ENCODE measurements around the gene FAM120B. TPM values are rescaled to one million over a fixed set of nuclear protein-coding genes. Genes with fewer than 3 reads are reported as not detected.

FAM120B gene
- total RNA-seq, 5 donors from 2014 or later (not counting 1 experiment from before 2014, with no cell fraction given), result 34.1 to 39.8 (median 38.0) TPM

DNA sequence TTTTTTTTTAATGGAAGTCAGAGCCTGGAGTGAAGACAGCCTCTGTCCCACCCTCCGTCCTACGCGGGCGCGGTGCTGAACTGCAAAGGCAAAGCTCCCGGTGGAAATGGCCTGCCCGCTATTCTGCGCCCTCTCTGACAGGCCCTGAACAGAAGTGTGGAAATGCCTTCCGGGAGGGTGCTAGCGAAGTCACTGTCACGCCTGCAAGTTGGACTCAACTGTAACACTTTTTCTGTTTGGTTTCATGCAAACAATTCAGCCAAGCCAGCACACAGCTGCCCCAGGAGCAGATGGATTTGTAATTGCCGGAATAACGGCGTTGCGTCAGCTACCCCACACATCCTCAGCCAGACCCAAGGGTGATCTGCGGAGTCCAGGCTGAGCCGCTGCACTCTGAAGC lies 138.9 kb downstream of the FAM120B start:
- Histone ChIP-seq H3K27ac (ENCODE audit: low read length) (no peak overlapping the region), H3K9me3 (no peaks in the 10 kb centered on the region), H3K36me3 (ENCODE audit: control insufficient read depth in 2 of 2, extremely low read depth in 1 of 2, insufficient read depth in 1 of 2, low read length in 1 of 2) (no peaks in the 10 kb centered on the region), H3K4me3 (ENCODE audit: control insufficient read depth in 1 of 2, extremely low read depth in 1 of 2, low read length in 1 of 2) (no peak overlapping the region), H3K27me3 (replicated peaks in 1 of 2; ENCODE audit: control insufficient read depth in 2 of 2, extremely low read depth in 1 of 2, insufficient read depth in 2 of 2, low read length in 1 of 2) (peaks cover 0 to 18% of the 10 kb centered on the region in 2 experiments), H3K4me1 (ENCODE audit: control insufficient read depth in 1 of 2, extremely low read depth in 1 of 2, insufficient read depth in 2 of 2, low read length in 2 of 2) (peaks cover 0 to 16% of the 10 kb centered on the region in 2 experiments)
- Mint-ChIP-seq H3K27me3 (peaks cover 0 to 8% of the 10 kb centered on the region in 2 donors), H3K27ac (no peak overlapping the region), H3K4me3 (no peak overlapping the region), H3K36me3 (no peaks in the 10 kb centered on the region), H3K9me3 (no peaks in the 10 kb centered on the region), H3K4me1 (no peaks in the 10 kb centered on the region)
- CTCF ChIA-PET, result no interaction called here
- POLR2A ChIA-PET, result no interaction called here
- no peak for ATAC-seq (replicated peaks in 1 of 4)
- WGBS (ENCODE audit: insufficient coverage), result 94% methylated on average over 17 of the region's 17 CpGs
- DNase-seq, result no peak

DNA sequence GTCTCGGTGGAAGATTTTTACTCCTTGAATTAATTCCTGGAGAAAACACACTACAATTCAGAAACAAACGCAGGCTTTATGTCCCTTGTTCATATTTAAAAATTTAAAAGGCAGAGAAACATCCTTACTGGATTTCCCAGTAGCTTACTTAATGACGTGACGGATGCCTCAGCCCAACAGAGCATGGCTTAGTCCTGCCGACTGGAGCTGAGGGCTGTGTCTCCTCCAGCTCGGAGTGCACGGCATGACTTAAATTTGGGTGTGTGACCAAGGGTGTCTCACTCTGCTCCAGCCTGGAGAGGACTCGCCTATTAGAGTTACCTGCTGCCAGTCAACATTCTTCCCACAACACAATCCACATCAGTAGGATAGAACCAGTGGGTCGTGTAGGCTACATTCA lies 139.4 kb downstream of the FAM120B start:
- Mint-ChIP-seq H3K36me3 (no peaks in the 10 kb centered on the region), H3K4me1 (no peaks in the 10 kb centered on the region), H3K27ac (no peak overlapping the region), H3K27me3 (peaks cover 0 to 6% of the 10 kb centered on the region in 2 donors), H3K4me3 (no peak overlapping the region), H3K9me3 (no peaks in the 10 kb centered on the region)
- WGBS (ENCODE audit: insufficient coverage), result 80% methylated on average over 3 of the region's 9 CpGs
- no peaks in the 10 kb centered on the region for H3K36me3 ChIP-seq (ENCODE audit: control insufficient read depth in 2 of 2, extremely low read depth in 1 of 2, insufficient read depth in 1 of 2, low read length in 1 of 2)
- H3K4me3 ChIP-seq (ENCODE audit: control insufficient read depth in 1 of 2, extremely low read depth in 1 of 2, low read length in 1 of 2), result no peak overlapping the region
- ChIA-PET CTCF (no interaction called here), POLR2A (no interaction called here)
- ATAC-seq (replicated peaks in 1 of 4), result no peak
- no peak overlapping the region for H3K27ac ChIP-seq (ENCODE audit: low read length)
- H3K9me3 ChIP-seq, result no peaks in the 10 kb centered on the region
- H3K4me1 ChIP-seq (ENCODE audit: control insufficient read depth in 1 of 2, extremely low read depth in 1 of 2, insufficient read depth in 2 of 2, low read length in 2 of 2), result peaks cover 0 to 16% of the 10 kb centered on the region in 2 experiments
- H3K27me3 ChIP-seq (replicated peaks in 1 of 2; ENCODE audit: control insufficient read depth in 2 of 2, extremely low read depth in 1 of 2, insufficient read depth in 2 of 2, low read length in 1 of 2), result peaks cover 0 to 18% of the 10 kb centered on the region in 2 experiments
- no peak for DNase-seq

- ChIA-PET CTCF (no interaction called here), POLR2A (no interaction called here)
- peaks cover 0 to 18% of the 10 kb centered on the region in 2 experiments for H3K27me3 ChIP-seq (replicated peaks in 1 of 2; ENCODE audit: control insufficient read depth in 2 of 2, extremely low read depth in 1 of 2, insufficient read depth in 2 of 2, low read length in 1 of 2)
- no peaks in the 10 kb centered on the region for H3K36me3 Mint-ChIP-seq
- H3K4me1 ChIP-seq (ENCODE audit: control insufficient read depth in 1 of 2, extremely low read depth in 1 of 2, insufficient read depth in 2 of 2, low read length in 2 of 2), result peaks cover 0 to 16% of the 10 kb centered on the region in 2 experiments
- no peak overlapping the region for H3K4me3 Mint-ChIP-seq
- DNase-seq (no peak), ATAC-seq (replicated peaks in 1 of 4) (no peak)
- no peaks in the 10 kb centered on the region for H3K9me3 Mint-ChIP-seq
- no peak overlapping the region for H3K4me3 ChIP-seq (ENCODE audit: control insufficient read depth in 1 of 2, extremely low read depth in 1 of 2, low read length in 1 of 2)
- no peak overlapping the region for H3K27ac Mint-ChIP-seq
- no peaks in the 10 kb centered on the region for H3K36me3 ChIP-seq (ENCODE audit: control insufficient read depth in 2 of 2, extremely low read depth in 1 of 2, insufficient read depth in 1 of 2, low read length in 1 of 2)
- no peak overlapping the region for H3K27ac ChIP-seq (ENCODE audit: low read length)
- no peaks in the 10 kb centered on the region for H3K9me3 ChIP-seq
- WGBS (ENCODE audit: insufficient coverage), result 87% methylated on average over 15 of the region's 15 CpGs
- peaks cover 0 to 6% of the 10 kb centered on the region in 2 donors for H3K27me3 Mint-ChIP-seq
- H3K4me1 Mint-ChIP-seq, result no peaks in the 10 kb centered on the region
Measured at GRCh38 chr6:170446841-170447560, 140.4 kb downstream of the FAM120B start.

DNA sequence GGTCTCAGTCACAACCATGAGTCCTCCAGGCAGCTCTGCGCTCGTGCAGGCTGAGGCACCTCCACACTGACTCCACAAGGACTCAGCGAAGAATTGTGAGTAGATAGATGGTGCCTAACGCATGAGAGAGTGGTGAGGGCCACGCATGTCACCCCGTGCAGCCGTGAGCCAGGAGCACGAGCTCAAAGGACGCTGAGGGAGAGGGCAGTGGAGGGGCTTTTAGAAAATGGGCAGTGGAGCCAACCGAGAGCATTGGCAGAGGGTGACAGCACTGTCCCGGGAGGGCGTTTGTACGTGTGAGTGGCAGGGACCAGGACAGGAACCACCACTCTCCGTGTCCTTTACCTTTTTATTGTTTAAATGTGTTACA lies 141.0 kb downstream of the FAM120B start:
- Mint-ChIP-seq H3K4me3 (no peak overlapping the region), H3K36me3 (no peaks in the 10 kb centered on the region), H3K27me3 (peaks cover 0 to 6% of the 10 kb centered on the region in 2 donors), H3K9me3 (no peaks in the 10 kb centered on the region), H3K27ac (no peak overlapping the region), H3K4me1 (no peaks in the 10 kb centered on the region)
- no peaks in the 10 kb centered on the region for H3K9me3 ChIP-seq
- no peak overlapping the region for H3K4me3 ChIP-seq (ENCODE audit: control insufficient read depth in 1 of 2, extremely low read depth in 1 of 2, low read length in 1 of 2)
- H3K27me3 ChIP-seq (replicated peaks in 1 of 2; ENCODE audit: control insufficient read depth in 2 of 2, extremely low read depth in 1 of 2, insufficient read depth in 2 of 2, low read length in 1 of 2), result peaks cover 0 to 18% of the 10 kb centered on the region in 2 experiments
- H3K27ac ChIP-seq (ENCODE audit: low read length), result no peak overlapping the region
- 75% methylated on average over 10 of the region's 14 CpGs for WGBS (ENCODE audit: insufficient coverage)
- H3K4me1 ChIP-seq (ENCODE audit: control insufficient read depth in 1 of 2, extremely low read depth in 1 of 2, insufficient read depth in 2 of 2, low read length in 2 of 2), result peaks cover 0 to 16% of the 10 kb centered on the region in 2 experiments
- no peak for DNase-seq
- H3K36me3 ChIP-seq (ENCODE audit: control insufficient read depth in 2 of 2, extremely low read depth in 1 of 2, insufficient read depth in 1 of 2, low read length in 1 of 2), result no peaks in the 10 kb centered on the region
- no peak for ATAC-seq (replicated peaks in 1 of 4)
- CTCF ChIA-PET, result no interaction called here
- POLR2A ChIA-PET, result no interaction called here

DNA sequence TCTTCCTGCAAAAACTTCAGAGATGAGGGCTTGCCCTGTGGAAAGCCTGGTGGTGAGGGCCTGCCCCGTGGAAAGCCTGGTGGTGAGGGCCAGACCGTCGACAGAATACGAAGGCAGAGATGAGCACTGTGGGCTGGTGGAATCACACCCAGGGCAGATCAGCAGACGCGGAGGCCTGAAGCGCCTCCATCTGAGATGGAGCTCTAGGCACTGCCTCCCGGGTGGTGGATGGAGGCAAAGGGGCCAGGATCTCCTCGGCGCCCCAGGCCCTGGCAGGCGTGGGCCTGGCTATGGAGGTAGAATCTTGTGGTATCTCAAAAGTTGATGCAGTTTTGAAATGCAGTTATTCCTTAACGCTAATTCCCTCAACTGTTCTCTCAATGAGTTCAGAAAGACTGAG lies 141.8 kb downstream of the FAM120B start:
- no peak overlapping the region for H3K4me3 Mint-ChIP-seq
- peaks cover 0 to 6% of the 10 kb centered on the region in 2 donors for H3K27me3 Mint-ChIP-seq
- H3K4me1 ChIP-seq (ENCODE audit: control insufficient read depth in 1 of 2, extremely low read depth in 1 of 2, insufficient read depth in 2 of 2, low read length in 2 of 2), result peaks cover 0 to 12% of the 10 kb centered on the region in 2 experiments
- ChIA-PET CTCF (no interaction called here), POLR2A (no interaction called here)
- H3K4me1 Mint-ChIP-seq, result no peaks in the 10 kb centered on the region
- no peaks in the 10 kb centered on the region for H3K36me3 ChIP-seq (ENCODE audit: control insufficient read depth in 2 of 2, extremely low read depth in 1 of 2, insufficient read depth in 1 of 2, low read length in 1 of 2)
- no peaks in the 10 kb centered on the region for H3K9me3 Mint-ChIP-seq
- WGBS (ENCODE audit: insufficient coverage), result 88% methylated on average over 7 of the region's 12 CpGs
- no peaks in the 10 kb centered on the region for H3K9me3 ChIP-seq
- H3K36me3 Mint-ChIP-seq, result no peaks in the 10 kb centered on the region
- ATAC-seq (replicated peaks in 1 of 4) (no peak), DNase-seq (no peak)
- no peak overlapping the region for H3K4me3 ChIP-seq (ENCODE audit: control insufficient read depth in 1 of 2, extremely low read depth in 1 of 2, low read length in 1 of 2)
- H3K27me3 ChIP-seq (replicated peaks in 1 of 2; ENCODE audit: control insufficient read depth in 2 of 2, extremely low read depth in 1 of 2, insufficient read depth in 2 of 2, low read length in 1 of 2), result peaks cover 0 to 18% of the 10 kb centered on the region in 2 experiments
- no peak overlapping the region for H3K27ac ChIP-seq (ENCODE audit: low read length)
- no peak overlapping the region for H3K27ac Mint-ChIP-seq

- no peaks in the 10 kb centered on the region for H3K9me3 Mint-ChIP-seq
- H3K36me3 Mint-ChIP-seq, result no peaks in the 10 kb centered on the region
- no peak overlapping the region for H3K4me3 ChIP-seq (ENCODE audit: control insufficient read depth in 1 of 2, extremely low read depth in 1 of 2, low read length in 1 of 2)
- H3K9me3 ChIP-seq, result no peaks in the 10 kb centered on the region
- WGBS (ENCODE audit: insufficient coverage), result 78% methylated on average over 15 of the region's 20 CpGs
- peaks cover 0 to 15% of the 10 kb centered on the region in 2 experiments for H3K27me3 ChIP-seq (replicated peaks in 1 of 2; ENCODE audit: control insufficient read depth in 2 of 2, extremely low read depth in 1 of 2, insufficient read depth in 2 of 2, low read length in 1 of 2)
- CTCF ChIA-PET, result no interaction called here
- no peak overlapping the region for H3K27ac ChIP-seq (ENCODE audit: low read length)
- H3K4me1 Mint-ChIP-seq, result no peaks in the 10 kb centered on the region
- H3K36me3 ChIP-seq (ENCODE audit: control insufficient read depth in 2 of 2, extremely low read depth in 1 of 2, insufficient read depth in 1 of 2, low read length in 1 of 2), result no peaks in the 10 kb centered on the region
- H3K4me3 Mint-ChIP-seq, result no peak overlapping the region
- DNase-seq (no peak), ATAC-seq (replicated peaks in 1 of 4) (no peak)
- POLR2A ChIA-PET, result no interaction called here
- H3K27ac Mint-ChIP-seq, result no peak overlapping the region
- H3K4me1 ChIP-seq (ENCODE audit: control insufficient read depth in 1 of 2, extremely low read depth in 1 of 2, insufficient read depth in 2 of 2, low read length in 2 of 2), result peaks cover 0 to 5% of the 10 kb centered on the region in 2 experiments
- H3K27me3 Mint-ChIP-seq, result peaks cover 0 to 6% of the 10 kb centered on the region in 2 donors
Measured at GRCh38 chr6:170448751-170449630, 142.4 kb downstream of the FAM120B start.

Measured in T-cell (primary cell).